HG03457 (cell line): ENCODE measurements around the gene SETD7.
A peak's percentile ranks its signal among the peaks of the same experiment; 100 is the strongest.
"Not testable (repeated sequence)": the region's sequence is repeated elsewhere in the genome, so short reads cannot be mapped to it uniquely, and the experiment has no call there.

Experiments
- ATAC-seq: cut with Tn5 transposase; IDR thresholded peaks from one replicate; pipeline ENCODE4 v1.9.1; 2021; ENCODE audit warnings: moderate number of reproducible peaks; ENCODE audit not compliant: unreplicated experiment

Gene SETD7

DNA sequence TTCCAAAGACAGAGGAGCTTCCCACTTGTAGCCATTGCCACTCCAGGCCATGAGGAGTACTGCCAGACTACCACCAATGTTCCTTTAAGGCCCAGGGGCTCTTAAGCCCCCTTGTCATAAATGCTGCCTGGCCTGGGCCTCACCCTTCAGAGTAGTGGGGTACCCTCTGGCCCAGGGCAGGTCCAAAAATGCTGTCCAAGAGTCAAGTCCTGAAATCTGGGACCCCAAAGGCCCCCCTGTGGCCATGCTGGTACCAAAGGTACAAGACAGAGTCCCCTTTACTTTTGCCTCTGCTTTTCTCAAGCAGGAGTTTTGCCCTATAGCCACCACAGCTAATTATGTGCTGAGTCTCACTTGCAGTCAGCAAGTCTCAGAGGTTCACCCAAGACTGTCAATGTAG lies 85.7 kb downstream of the SETD7 start:
- ATAC-seq = no peak

- ATAC-seq = no peak
These were observed 86.2 kb downstream of the SETD7 start for GRCh38 chr4:139469869-139470268.

DNA sequence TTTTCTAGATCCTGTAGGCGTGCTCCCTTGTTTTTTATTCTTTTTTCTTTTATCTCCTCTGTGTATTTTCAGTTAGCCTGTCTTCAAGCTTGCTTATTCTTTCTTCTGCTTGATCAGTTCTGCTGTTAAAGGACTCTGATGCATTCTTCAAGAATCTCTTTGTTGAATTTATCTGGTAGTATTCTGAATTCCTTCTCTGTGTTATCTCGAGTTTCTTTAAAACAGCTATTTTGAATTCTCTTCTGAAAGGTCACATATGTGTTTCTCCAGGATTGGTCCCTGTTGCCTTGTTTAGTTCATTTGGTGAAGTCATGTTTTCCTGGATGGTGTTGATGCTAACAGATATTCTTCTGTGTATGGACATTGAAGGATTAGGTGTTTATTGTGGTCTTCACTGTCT lies 86.8 kb downstream of the SETD7 start:
- no peak for ATAC-seq

DNA sequence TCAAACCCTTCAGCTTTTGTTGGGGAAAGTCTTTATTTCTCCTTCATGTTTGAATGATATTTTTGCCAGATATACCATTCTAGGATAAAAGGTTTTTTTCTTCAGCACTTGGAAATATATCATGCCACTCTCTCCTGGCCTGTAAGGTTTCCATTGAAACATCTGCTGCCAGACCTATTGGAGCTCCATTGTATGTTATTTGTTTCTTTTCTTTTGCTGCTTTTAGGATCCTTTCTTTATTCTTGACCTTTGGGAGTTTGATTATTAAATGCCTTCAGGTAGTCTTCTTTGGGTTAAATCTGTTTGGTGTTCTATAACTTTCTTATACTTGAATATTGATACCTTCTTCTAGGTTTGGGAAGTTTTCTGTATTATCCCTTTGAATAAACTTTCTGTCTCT lies 87.3 kb downstream of the SETD7 start:
- ATAC-seq = not testable (repeated sequence)

DNA sequence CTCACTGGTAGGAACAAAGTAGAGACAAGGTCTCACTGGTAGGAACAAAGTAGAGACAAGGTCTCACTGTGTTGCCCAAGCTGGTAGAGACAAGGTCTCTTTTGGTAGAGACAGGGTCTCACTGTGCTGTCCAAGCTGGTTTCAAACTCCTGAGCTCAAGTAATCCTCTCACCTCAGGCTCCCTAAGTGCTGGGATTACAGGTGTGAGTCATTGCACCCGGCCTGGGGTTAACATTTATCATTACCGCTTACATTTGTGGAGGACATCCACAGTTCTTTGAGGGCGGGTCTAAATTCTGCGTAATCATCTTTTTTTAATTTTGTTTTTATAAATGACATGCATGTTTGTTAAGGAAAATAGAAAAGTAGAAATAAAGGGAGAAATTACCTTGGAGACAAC lies 90.1 kb downstream of the SETD7 start:
- ATAC-seq = no peak

DNA sequence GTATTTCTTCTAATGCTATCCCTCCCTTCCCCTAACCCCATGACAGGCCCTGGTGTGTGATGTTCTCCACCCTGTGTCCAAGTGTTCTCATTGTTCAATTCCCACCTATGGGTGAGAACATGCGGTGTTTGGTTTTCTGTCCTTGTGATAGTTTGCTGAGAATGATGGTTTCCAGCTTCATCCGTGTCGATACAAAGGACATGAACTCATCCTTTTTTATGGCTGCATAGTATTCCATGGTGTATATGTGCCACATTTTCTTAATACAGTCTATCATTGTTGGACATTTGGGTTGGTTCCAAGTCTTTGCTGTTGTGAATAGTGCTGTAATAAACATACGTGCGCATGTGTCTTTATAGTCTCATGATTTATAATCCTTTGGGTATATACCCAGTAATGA lies 91.5 kb downstream of the SETD7 start:
- not testable (repeated sequence) for ATAC-seq

DNA sequence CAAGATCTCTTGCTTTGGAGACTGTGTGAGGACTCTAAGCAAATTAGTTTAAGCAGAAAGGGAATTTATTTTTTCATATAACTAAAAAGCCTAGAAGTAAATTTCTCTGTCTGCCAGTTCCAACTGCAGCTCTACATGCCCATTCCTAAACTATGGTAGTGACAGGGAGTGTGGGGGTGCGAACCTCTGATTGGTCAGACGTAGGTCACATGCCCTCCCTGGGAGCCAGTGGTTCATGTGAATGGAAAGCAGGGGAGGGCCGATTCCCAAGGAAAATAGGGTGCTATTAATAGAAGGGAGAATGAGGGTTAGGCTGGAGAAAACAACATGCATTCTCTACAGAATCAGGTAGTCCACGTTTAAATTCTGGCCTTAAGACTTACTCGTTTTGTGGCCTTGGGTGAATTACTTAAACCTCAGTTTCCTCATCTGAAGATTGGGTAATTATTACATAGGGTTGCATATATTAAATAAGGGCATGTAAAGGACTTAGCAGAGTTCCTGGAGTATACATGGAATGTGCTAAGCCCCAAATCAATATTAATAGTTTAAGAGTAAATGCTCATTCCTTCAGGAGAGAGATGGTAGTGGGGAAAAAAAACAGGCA lies 94.9 kb downstream of the SETD7 start:
- no peak for ATAC-seq

- no peak for ATAC-seq
These were observed 95.5 kb downstream of the SETD7 start for GRCh38 chr4:139460565-139460964.

DNA sequence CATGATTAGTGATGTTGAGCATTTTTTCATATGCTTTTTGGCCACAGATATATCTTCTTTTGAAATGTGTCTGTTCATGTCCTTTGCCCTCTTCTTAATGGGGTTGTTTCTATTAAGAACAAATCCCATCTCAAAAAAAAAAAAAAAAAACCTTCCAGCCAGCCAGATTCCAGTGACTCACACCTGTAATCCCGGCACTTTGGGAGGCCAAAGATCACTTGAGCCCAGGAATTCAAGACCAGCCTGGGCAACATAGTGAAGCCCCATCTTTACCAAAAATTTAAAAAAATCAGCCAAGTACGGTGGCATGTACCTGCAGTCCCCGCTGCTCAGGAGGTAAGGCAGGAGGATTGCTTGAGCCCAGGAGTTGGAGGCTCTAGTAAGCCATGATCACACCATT lies 97.0 kb downstream of the SETD7 start:
- no peak for ATAC-seq

GRCh38 chr4:139458543-139458942 lies 97.5 kb downstream of the SETD7 start:
- ATAC-seq = no peak

GRCh38 chr4:139457318-139457717 lies 98.7 kb downstream of the SETD7 start:
- no peak for ATAC-seq

DNA sequence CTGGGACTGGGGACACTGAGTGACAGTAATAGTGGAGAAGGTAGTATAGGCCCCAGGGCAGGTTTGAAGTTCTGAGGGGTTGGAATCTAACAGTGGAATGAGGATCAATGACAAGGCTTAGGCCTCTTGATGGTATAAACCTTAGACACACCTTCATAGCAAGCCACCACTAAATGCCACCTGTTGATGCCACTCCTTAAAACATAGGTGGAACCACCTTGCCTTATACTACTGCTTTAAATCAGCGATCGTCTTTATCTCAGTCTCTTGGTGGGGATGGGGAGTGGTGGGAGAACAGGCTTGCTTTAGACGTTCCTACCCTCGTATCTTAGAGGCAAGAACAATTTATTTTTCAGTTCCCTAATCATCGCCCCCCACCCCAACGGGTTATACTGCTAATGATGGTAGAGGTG lies 100.9 kb downstream of the SETD7 start:
- no peak for ATAC-seq

DNA sequence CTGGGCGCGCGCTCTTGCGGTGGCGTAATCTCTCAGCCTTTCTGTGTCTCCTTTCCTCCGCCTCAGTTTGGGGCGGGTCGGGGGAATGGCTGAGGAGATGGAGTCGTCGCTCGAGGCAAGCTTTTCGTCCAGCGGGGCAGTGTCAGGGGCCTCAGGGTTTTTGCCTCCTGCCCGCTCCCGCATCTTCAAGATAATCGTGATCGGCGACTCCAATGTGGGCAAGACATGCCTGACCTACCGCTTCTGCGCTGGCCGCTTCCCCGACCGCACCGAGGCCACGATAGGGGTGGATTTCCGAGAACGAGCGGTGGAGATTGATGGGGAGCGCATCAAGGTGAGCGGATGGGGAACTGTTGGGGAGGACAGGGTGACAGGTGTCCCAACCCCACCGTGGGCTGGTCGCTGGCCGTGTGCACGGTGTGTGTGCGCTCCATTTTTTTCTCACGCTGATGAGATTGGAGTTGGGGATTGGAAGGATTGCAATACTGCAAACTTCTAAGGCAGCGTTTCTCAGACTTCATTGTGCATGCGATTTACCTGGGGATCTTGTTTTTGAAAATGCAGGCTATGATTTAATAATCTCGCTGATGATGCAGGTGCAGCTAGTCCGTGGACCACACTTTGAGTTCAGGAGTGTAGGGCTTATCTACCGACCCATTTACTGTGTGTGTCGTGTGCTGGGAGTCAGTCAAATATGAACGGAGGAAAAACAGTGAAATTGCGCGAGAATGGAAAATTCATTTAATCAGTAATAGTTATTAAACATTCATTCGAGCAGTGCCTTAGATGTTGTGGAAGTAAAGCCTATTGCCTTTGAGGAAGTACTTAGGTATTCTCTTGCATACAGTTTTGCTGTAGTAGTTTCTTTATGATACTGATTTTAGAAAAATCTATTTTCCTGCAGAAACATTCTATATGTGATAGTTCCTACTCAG lies 101.6 kb downstream of the SETD7 start, which contains the start of gene RAB33B:
Gene RAB33B, plus strand, starts transcription at position 11 of the 935 bp plus-strand sequence. Its CDS starts 75 bp downstream, at position 86.
- ATAC-seq = peak; percentile 1

- peak; percentile 88 for ATAC-seq
These were observed 102.5 kb downstream of the SETD7 start for GRCh38 chr4:139453371-139454110.

DNA sequence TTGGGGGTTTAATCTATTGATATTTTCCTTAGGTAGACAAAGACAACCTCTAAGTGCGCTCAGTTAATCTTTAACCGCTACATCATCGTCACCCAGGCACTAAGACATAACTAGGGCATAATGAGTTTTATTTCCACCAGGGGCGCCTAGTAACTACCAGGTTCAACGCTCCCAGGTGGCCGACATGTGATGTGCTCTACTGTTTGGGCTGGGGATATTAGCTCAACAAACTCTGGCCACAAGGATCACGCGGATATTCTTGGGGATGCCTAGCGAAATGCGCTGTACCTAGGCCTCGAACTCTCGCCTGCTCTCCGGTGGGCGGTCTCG lies 103.0 kb downstream of the SETD7 start:
- peak; percentile 38 for ATAC-seq

GRCh38 chr4:139451997-139452396 lies 104.0 kb downstream of the SETD7 start:
- ATAC-seq = no peak

GRCh38 chr4:139450586-139450985 lies 105.4 kb downstream of the SETD7 start:
- ATAC-seq = no peak

GRCh38 chr4:139447078-139447477 lies 108.9 kb downstream of the SETD7 start:
- not testable (repeated sequence) for ATAC-seq
